GM12878 (cell line): ENCODE data around the gene PPP1R12A. TPM values are rescaled to one million over a fixed set of nuclear protein-coding genes. Genes with fewer than 3 reads are reported as not detected.

ENCODE experiments used
- ATAC-seq: fragments of 200-7000 bp; cut with Tn5 transposase; 3 replicates; pipeline ENCODE4 v1.9.1; 2020; ENCODE audit warnings: mild to moderate bottlenecking, moderate library complexity
- BruUV-seq: library from RNA; stranded (reverse); fragments of 400-500 nt; replicated peaks from 2 replicates; lab custom pipeline; 2021; lab: Mats Ljungman, UMichigan
- CTCF ChIA-PET: fragments of 300-600 bp; sonication (Branson Sonifier 250); formaldehyde crosslinking; extraction: SDS; loops from one replicate; lab custom pipeline; 2021; ENCODE audit warnings: inconsistent platforms; lab: Yijun Ruan, JAX
- POLR2A ChIA-PET: fragments of 350-600 bp; formaldehyde crosslinking; extraction: SDS; loops from one replicate; lab custom pipeline; 2021; ENCODE audit warnings: inconsistent platforms; lab: Charles Lee
- RAD21 ChIA-PET: fragments of 300-600 bp; sonication (Branson Sonifier 250); formaldehyde crosslinking; loops from one replicate; lab custom pipeline; 2023; ENCODE audit warnings: antibody characterized with exemption; ENCODE audit not compliant: unreplicated experiment; lab: Charles Lee
- SMC1A ChIA-PET: fragments of 300-600 bp; sonication (Branson Sonifier 250); formaldehyde crosslinking; loops from one replicate; lab custom pipeline; 2023; ENCODE audit not compliant: unreplicated experiment, uncharacterized antibody; lab: Charles Lee
- DNase-seq: peaks from one replicate; pipeline ENCODE4 v3.0.0-alpha.2; 2011; ENCODE audit warnings: low read depth, low spot score
- FAIRE-seq: peaks from 3 replicates; lab custom pipeline; 2011; peaks lifted over from hg19 to GRCh38; lab: Jason Lieb, UNC
- H2AFZ ChIP-seq: 2 replicates; pipeline ENCODE4 v1.6.0; 2011; ENCODE audit warnings: low read depth, low read length, control low read depth; ENCODE audit not compliant: control insufficient read depth
- H3K27ac ChIP-seq: 2 replicates; pipeline ENCODE4 v1.5.1; 2011; ENCODE audit warnings: control low read depth; ENCODE audit not compliant: control insufficient read depth, insufficient read depth
- H3K27me3 ChIP-seq, 2 experiments: replicated peaks in 1 of 2; 2 replicates each; pipeline versions ENCODE4 v1.6.0 to v1.6.1; 2011; ENCODE audit warnings: low read length in 1 of 2; ENCODE audit not compliant: control insufficient read depth in 2 of 2, insufficient read depth in 2 of 2
- H3K36me3 ChIP-seq, 2 experiments: 2 replicates each; pipeline ENCODE4 v1.5.1; 2011; ENCODE audit warnings: low read length in 1 of 2; ENCODE audit not compliant: control insufficient read depth in 2 of 2, insufficient read depth in 2 of 2
- H3K4me1 ChIP-seq: 2 replicates; pipeline ENCODE4 v1.6.1; 2011; ENCODE audit warnings: mild to moderate bottlenecking, low read length, moderate library complexity, mixed read lengths; ENCODE audit not compliant: control insufficient read depth, insufficient read depth
- H3K4me2 ChIP-seq: 2 replicates; pipeline ENCODE4 v1.6.0; 2011; ENCODE audit warnings: control low read depth; ENCODE audit not compliant: control insufficient read depth, insufficient read depth
- H3K4me3 ChIP-seq: fragments of 200-600 bp; sonication (generic); 2 replicates; pipeline ENCODE4 v1.5.1; 2016
- H3K79me2 ChIP-seq: 2 replicates; pipeline ENCODE4 v1.6.0; 2011; ENCODE audit warnings: low read length; ENCODE audit not compliant: control insufficient read depth, insufficient read depth
- H3K9ac ChIP-seq: 2 replicates; pipeline ENCODE4 v1.8.0; 2011; ENCODE audit warnings: low read length, control low read depth, mixed read lengths; ENCODE audit not compliant: control insufficient read depth, insufficient read depth
- H3K9me3 ChIP-seq: replicated peaks from 3 replicates; pipeline ENCODE4 v1.5.1; 2011; ENCODE audit warnings: mild to moderate bottlenecking, low read length; ENCODE audit not compliant: control insufficient read depth, insufficient read depth
- H4K20me1 ChIP-seq: 2 replicates; pipeline ENCODE4 v1.6.0; 2011; ENCODE audit not compliant: control insufficient read depth, insufficient read depth
- ASH2L ChIP-seq: fragments of 300-600, 200-600 bp; sonication (generic); IDR thresholded peaks from 2 replicates; pipeline ENCODE4 v1.6.1; 2017; ENCODE audit warnings: low read depth, mild to moderate bottlenecking, borderline replicate concordance
- CHD2 ChIP-seq: IDR thresholded peaks from 2 replicates; pipeline ENCODE4 v1.6.1; 2011; ENCODE audit warnings: low read depth, low read length, improper control_type of control experiment, borderline replicate concordance
- JUND ChIP-seq: IDR thresholded peaks from 2 replicates; pipeline ENCODE4 v1.6.1; 2012; ENCODE audit warnings: low read depth, mild to moderate bottlenecking, low read length, improper control_type of control experiment, moderate library complexity
- MEF2B ChIP-seq: fragments of 450-650 bp; IDR thresholded peaks from 2 replicates; pipeline ENCODE4 v1.6.1; 2018; ENCODE audit warnings: mild to moderate bottlenecking, moderate library complexity; ENCODE audit not compliant: partially characterized antibody, poor library complexity, severe bottlenecking
- SIN3A ChIP-seq: IDR thresholded peaks from 2 replicates; pipeline ENCODE4 v1.6.1; 2012; ENCODE audit warnings: low read depth, low read length, improper control_type of control experiment
- SIX5 ChIP-seq: IDR thresholded peaks from 2 replicates; pipeline ENCODE4 v1.6.1; 2011; ENCODE audit warnings: mild to moderate bottlenecking, low read depth, low read length, moderate library complexity; ENCODE audit not compliant: severe bottlenecking
- SKIL ChIP-seq: fragments of 450-650 bp; IDR thresholded peaks from 2 replicates; pipeline ENCODE4 v1.6.1; 2017; ENCODE audit warnings: mild to moderate bottlenecking, low read depth, inconsistent platforms; ENCODE audit not compliant: poor library complexity, severe bottlenecking
- SMAD1 ChIP-seq: fragments of 450-650 bp; IDR thresholded peaks from 2 replicates; pipeline ENCODE4 v1.6.1; 2018; ENCODE audit warnings: mild to moderate bottlenecking, low read depth; ENCODE audit not compliant: partially characterized antibody
- SREBF1 ChIP-seq: IDR thresholded peaks from 2 replicates; pipeline ENCODE4 v1.6.1; 2012; ENCODE audit warnings: mild to moderate bottlenecking, low read length
- TCF12 ChIP-seq: IDR thresholded peaks from 2 replicates; pipeline ENCODE4 v1.6.1; 2011; ENCODE audit warnings: low read depth, mild to moderate bottlenecking, low read length
- WGBS: methylation state at CpG from one replicate; pipeline ENCODE4 v1.1.6; 2016; ENCODE audit warnings: low lambda C conversion rate; ENCODE audit not compliant: insufficient replicate concordance, insufficient coverage; ENCODE audit errors: missing lambda C conversion rate; 5-methylcytosine and 5-hydroxymethylcytosine counted together
- in situ Hi-C: fragments of 300-500 bp; cut with MboI; formaldehyde crosslinking; loops from 9 replicates; pipeline ENCODE4 v1.14.3; 2018; ENCODE audit warnings: mixed read lengths
- intact Hi-C: fragments of 100-400 bp; cut with micrococcal nuclease; formaldehyde crosslinking; loops from one replicate; pipeline ENCODE4 v1.14.2; 2022; ENCODE audit not compliant: unreplicated experiment
- polyA plus RNA-seq, 11 experiments: library from polyadenylated mRNA; depleted of rRNA in 4 of 11; unstranded in 6 of 11; stranded (reverse) in 5 of 11; fragments of >200 nt; fragmentation: Nextera tagmentation in 4 of 11; fragmentation: Illumina TruSeq in 1 of 11; extraction: Ambion mirVana in 4 of 11; extraction: Trizol in 1 of 11; gene quantifications; 1 replicate in 1 of 11; 2 replicates in 10 of 11; pipeline versions ENCODE4 v1.2.1 to v1.2.3, GENCODE V29; 2011 to 2016; ENCODE audit warnings: inconsistent platforms in 2 of 11, missing spikeins in 2 of 11, low read depth in 1 of 11
- total RNA-seq, 4 experiments: library from RNA; depleted of rRNA in 3 of 4; stranded (reverse); fragments of >200 nt in 3 of 4; fragmentation: Illumina TruSeq in 1 of 4; extraction: Trizol in 1 of 4; gene quantifications; 2 replicates each; pipeline versions ENCODE4 v1.2.1 to v1.2.3, GENCODE V29; 2013 to 2021
- TF ChIP-seq, protein P1 (sequence below): IDR thresholded peaks from 2 replicates; pipeline ENCODE4 v1.6.1; 2011; ENCODE audit warnings: borderline replicate concordance, low read depth, mild to moderate bottlenecking, moderate library complexity, low read length; ENCODE audit not compliant: insufficient read depth, poor library complexity, severe bottlenecking

Gene PPP1R12A
- total and polyA plus RNA-seq, 10 of the 15 experiments (the other 5 are each of a cell fraction or from before 2014, with no cell fraction given), result 22.8 to 134 (median 51.4) TPM

- no peak overlapping the region for H2AFZ ChIP-seq
- POLR2A ChIA-PET, result interaction anchor here (0.6 kb wide), 1 partner anchor 54 kb away, joined by 3 read pairs; no protein-coding TSS in a partner anchor
- intact Hi-C loops, result no loop called here
- FAIRE-seq (no peak), DNase-seq (no peak)
- H3K4me2 ChIP-seq, result no peak overlapping the region
- CTCF ChIA-PET, result no interaction called here
- H3K4me3 ChIP-seq, result no peak overlapping the region
- no peaks in the 10 kb centered on the region for H3K79me2 ChIP-seq
- no peaks in the 10 kb centered on the region for H3K36me3 ChIP-seq
- SMC1A ChIA-PET, result interaction anchor here (0.8 kb wide), 1 partner anchor 21 kb away, joined by 3 read pairs; no protein-coding TSS in a partner anchor
- no peaks in the 10 kb centered on the region for H4K20me1 ChIP-seq
- H3K27ac ChIP-seq, result no peak overlapping the region
- H3K27me3 ChIP-seq, result no peaks in the 10 kb centered on the region
- no peaks in the 10 kb centered on the region; the same call in 2 of the 3 replicates for H3K9me3 ChIP-seq
- H3K4me1 ChIP-seq, result no peaks in the 10 kb centered on the region
- no peak overlapping the region for H3K9ac ChIP-seq
- 27% methylated on average over 1 of the region's 1 CpG for WGBS
- in situ Hi-C loops, result no loop called here
- no TSS peak for BruUV-seq
- TF ChIP-seq SIN3A (no peak), SMAD1 (no peak), SKIL (no peak), JUND (no peak), SREBF1 (no peak), MEF2B (no peak), CHD2 (no peak), TCF12 (no peak), SIX5 (no peak), ASH2L (no peak)
- TF ChIP-seq, protein P1, sequence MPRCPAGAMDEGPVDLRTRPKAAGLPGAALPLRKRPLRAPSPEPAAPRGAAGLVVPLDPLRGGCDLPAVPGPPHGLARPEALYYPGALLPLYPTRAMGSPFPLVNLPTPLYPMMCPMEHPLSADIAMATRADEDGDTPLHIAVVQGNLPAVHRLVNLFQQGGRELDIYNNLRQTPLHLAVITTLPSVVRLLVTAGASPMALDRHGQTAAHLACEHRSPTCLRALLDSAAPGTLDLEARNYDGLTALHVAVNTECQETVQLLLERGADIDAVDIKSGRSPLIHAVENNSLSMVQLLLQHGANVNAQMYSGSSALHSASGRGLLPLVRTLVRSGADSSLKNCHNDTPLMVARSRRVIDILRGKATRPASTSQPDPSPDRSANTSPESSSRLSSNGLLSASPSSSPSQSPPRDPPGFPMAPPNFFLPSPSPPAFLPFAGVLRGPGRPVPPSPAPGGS, result no peak
- TF ChIP-seq, all 136 proteins: peak for 0
- RAD21 ChIA-PET, result no interaction called here
- ATAC-seq, result no peak
Observed at GRCh38 chr12:79761341-79761740, 173.6 kb downstream of the PPP1R12A start.
